NCI-H1048 (cell line): Measurements from ENCODE around the gene RMDN3.

ENCODE experiments used
- DNase-seq: peaks from one replicate; lab custom pipeline; 2025; lab: John Stamatoyannopoulos, UW

Gene RMDN3

GRCh38 chr15:40747685-40748631, 7.1 kb downstream of the RMDN3 start:
- no peak for DNase-seq

GRCh38 chr15:40746916-40747418, 8.1 kb downstream of the RMDN3 start:
- DNase-seq: no peak

DNA sequence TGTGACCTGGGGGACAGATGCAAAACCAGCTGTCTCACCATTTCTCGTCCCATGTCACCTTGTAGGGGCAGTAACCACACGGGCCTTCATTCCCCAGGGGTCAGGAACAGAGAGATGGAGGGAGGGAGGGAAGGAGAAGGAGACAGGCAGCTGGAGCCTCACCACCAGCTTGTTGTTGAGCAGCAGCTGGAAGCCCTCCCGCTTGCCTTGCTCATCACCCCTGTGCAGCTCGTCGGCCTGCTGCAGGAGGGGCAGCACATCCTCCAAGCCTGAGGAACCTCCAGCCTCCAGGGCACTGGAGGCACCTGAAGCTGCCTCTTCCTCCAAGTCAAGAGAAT, 10.3 kb downstream of the RMDN3 start:
- DNase-seq: no peak

DNA sequence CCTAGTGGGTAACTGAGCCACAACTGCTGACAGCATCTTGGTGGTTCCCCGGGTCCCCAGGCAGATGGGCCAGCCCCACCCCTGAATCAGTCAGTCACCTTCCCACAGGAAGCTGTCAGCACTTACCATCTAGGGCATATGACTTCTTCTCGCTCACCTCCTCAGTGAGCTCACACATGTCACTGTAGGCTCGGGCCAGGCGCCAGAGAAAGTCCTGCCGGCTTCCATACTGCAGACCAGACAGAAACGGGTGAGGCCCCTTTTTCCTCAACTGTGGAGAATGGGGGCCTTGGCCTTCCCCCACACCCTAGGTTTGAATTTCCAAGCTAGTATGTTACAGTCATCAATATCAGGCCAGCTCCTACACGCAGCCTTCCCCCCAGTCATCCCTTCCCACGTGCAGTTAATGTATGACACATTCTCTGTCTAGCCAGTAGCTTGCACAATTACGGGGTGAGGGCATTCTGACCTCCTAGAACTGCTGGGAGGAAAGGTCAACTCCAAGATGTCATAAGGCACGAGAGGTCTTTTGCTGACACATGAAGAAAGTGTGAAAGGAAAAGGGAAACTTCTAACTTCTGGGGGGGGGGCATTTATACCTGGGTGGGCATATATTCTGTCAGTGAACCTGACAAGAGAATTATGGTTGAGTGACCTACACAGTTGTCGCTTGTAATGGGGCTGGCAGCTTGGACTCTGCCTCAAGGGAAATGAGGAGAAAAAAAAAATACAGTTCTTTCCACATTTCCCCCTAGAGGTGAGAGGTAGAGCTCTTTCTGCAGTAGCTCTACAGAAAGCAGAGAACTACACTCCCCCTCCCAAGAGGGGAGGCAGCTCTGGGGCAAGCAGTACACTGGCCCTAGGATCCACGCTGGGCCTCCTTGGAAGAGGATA, 10.9 kb downstream of the RMDN3 start:
- DNase-seq: no peak

DNA sequence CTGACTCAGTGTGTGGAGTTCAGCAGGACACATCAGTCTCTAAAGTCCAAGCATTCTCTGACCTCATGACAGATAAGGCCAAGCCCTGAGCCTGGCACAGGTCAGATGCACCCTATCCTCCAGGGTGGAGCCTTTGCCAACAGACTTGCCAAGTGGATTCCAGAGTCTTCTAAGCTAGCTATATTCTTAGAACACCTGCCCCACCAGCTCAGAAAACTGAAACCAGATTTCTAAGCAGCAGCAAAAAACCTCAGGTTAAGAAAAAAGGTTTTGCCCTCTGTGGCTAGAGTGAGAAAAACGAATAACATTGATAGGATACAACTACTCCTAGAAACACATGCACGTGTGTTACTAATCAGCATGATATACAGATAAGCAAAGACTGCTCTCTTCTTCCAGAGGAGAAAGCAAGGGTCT, 11.6 kb downstream of the RMDN3 start:
- DNase-seq: no peak

- no peak for DNase-seq
These were observed 15.2 kb downstream of the RMDN3 start for GRCh38 chr15:40739854-40740253.

DNA sequence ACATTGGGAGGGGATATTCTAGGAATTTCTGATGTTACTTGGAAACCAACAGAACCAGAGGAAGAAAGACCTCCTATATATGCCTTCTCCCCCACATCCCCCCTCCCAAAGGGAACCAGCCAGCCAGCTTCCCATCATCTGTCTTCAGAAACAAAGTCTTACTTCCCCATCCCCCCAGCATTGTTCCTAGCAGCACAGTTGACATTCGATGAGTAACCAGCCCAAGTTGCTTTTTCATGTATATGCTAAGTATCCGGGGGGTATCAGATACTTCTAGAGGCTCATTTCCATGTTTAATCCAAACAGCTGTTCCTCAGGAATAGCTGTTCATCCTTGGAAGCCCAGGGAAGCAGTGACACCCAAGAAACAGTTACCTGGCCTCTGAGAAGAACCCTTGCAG, 16.0 kb downstream of the RMDN3 start:
- DNase-seq: no peak

- DNase-seq: no peak
These were observed 18.0 kb downstream of the RMDN3 start for GRCh38 chr15:40737048-40737447.

DNA sequence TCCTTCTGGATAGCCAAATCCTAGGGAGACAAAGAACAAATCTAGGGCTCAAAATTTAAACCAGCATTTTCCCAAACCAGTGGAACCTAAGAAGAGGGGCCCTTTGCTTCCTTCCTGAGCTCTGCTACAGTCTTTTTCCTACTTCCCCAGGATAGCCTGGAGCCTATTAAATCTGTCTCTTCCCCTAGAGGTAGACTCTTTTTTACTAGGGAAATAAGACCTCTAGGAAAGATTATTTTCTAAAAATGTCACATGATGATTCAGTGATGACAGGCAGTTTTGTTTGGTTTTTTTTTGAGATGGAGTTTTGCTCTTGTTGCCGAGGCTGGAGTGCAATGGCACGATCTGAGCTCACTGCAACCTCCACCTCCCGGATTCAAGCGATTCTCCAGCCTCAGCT, 18.5 kb downstream of the RMDN3 start:
- DNase-seq: no peak

DNA sequence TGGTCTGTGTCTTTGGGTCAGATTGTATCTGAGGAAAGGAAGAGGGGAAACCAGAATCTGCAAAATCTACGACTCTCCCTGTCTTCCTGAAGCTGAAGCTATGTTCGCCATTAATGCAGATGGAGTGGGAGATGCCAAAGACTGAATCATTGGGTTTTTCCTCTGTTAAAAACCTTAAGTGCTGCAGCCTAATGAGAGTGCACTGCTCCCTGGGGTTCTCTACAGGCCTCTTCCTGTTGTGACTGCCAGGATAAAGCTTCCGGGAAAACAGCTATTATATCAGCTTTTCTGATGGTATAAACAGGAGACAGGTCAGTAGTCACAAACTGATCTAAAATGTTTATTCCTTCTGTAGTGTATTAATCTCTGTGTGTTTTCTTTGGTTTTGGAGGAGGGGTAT, 24.0 kb downstream of the RMDN3 start:
- no peak for DNase-seq

- no peak for DNase-seq
These were observed 31.1 kb downstream of the RMDN3 start for GRCh38 chr15:40723919-40724318.

- no peak for DNase-seq
These were observed 32.1 kb downstream of the RMDN3 start for GRCh38 chr15:40722934-40723333.

DNA sequence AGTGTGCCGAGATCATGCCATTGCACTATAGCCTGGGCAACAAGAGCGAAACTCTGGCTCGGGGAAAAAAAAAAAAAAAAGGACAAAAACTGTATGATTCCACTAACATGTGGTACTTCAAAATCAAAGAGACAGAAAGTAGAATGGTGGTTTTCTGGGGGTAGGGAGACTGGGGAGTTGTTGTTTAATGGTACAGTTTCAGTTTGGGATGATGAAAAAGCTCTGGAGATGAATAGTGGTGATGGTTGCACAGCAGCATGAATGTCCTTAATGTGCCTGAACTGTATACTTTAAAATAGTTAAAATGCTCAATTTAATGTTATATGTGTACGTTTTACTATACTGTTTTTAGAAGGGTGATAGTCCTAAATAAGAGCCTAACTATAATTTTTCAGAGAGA, 32.7 kb downstream of the RMDN3 start:
- DNase-seq: no peak

DNA sequence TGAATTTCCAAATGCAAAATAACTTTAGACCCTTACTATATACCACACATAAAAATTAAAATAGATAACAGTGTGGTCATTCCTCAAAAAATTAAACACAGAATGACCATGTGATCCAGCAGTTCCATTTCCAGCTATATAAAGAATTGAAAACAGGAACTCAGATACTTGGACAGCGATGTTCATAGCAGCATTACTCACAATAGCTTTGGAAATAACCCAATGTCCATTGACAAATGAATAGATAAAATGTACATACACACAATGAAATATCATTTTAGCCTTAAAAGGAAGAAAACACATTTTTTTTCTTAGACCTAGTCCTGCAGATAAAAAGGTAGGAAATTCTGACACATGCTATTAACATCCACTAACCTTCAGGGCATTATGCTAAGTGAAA, 33.4 kb downstream of the RMDN3 start:
- no peak for DNase-seq

DNA sequence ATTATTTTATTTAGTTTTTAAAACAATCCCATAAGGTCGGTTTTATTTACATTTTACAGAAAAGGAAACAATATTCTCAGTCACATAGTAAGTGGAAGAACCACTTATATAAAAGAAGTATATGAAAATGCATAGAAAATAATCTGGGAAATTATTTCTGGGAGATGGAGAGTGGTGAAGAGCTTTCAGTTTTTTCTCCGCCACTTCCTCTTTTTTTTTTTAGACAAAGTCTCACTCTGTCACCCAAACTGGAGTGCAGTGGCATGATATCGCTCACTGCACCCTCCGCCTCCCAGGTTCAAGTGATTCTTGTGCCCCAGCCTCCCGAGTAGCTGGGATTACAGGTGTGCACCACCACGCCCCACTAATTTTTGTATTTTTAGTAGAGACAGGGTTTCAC, 38.9 kb downstream of the RMDN3 start:
- no peak for DNase-seq

- DNase-seq: no peak
These were observed 40.9 kb downstream of the RMDN3 start for GRCh38 chr15:40714144-40714543.

- DNase-seq: no peak
These were observed 48.9 kb downstream of the RMDN3 start for GRCh38 chr15:40706121-40706520.

GRCh38 chr15:40702077-40702476, 53.0 kb downstream of the RMDN3 start:
- no peak for DNase-seq

DNA sequence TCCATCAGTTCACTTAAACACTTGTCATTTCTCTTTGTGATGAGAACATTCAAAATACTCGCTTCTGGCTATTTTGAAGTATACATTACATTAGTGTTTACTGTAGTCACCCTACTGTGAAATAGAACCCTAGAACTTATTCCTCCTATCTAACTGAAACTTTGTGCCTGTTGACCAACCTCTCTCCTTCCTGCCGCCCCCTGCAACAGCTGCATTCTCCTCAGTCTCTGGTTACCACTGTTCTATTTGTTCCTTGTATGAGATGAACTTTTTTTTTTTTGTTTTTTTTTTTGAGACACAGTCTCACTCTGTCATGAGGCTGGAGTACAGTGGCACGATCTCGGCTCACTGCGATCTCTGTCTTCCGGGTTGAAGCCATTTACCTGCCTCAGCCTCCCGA, 57.1 kb downstream of the RMDN3 start:
- no peak for DNase-seq

- no peak for DNase-seq
These were observed 58.8 kb downstream of the RMDN3 start for GRCh38 chr15:40696228-40696627.

DNA sequence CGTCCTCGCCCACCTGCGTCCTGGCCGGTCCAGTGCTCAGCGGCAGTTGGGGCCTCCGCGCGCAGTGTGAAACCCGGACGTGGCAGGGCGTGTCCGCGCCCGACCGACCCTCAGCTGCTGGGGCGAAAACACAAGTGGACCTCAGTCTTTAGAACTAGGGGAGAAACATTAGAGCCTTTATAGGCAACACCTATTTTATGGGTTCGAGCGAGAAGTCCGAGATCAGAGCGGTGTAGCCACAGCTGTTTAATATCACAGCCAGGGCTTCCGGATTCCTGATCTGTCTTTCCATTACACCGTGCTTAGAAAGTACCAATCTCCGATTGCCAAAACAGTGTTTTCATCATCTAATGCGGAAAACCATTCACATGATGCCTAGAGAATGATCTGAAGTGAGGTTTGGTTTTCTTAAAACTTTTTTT, 59.6 kb downstream of the RMDN3 start:
- no peak for DNase-seq

DNA sequence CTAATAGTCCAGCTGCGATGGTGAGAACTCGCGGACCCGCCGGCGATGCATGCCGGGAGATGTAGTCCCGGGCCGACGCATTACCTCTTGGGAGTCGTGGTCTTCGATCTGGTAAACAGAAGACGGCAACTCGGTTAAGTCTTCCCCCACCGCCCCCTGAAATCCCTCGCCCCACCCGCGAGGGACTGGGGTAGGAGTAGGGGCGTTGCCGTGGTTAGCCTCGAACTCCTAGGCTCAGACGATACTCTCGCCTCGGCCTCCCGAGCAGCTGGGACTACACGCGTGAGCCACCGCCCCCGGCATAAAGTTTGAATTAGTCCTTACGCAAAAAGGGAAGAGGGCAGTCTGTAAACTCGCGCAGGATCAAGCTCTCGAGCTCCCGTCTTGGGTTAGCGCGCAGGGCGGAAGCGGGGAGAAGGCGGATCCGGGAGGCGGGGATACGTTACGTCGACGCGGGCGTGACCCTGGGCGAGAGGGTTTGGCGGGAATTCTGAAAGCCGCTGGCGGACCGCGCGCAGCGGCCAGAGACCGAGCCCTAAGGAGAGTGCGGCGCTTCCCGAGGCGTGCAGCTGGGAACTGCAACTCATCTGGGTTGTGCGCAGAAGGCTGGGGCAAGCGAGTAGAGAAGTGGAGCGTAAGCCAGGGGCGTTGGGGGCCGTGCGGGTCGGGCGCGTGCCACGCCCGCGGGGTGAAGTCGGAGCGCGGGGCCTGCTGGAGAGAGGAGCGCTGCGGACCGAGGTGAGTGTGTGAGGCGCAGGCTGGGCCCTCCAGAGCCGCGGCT, 60.2 kb downstream of the RMDN3 start, which contains the start of gene RAD51:
Gene RAD51, plus strand, starts transcription at position 487 of the 781 bp plus-strand sequence. CDS start 3,585 bp downstream, outside the sequence.
- peak; percentile 83 for DNase-seq
